Osteoblast (primary cell): ENCODE data around the gene MFSD6. TPM values are rescaled to one million over a fixed set of nuclear protein-coding genes. Genes with fewer than 3 reads are reported as not detected.
A peak's percentile ranks its signal among the peaks of the same experiment; 100 is the strongest.

Source experiments
- DNase-seq: peaks from one replicate; pipeline ENCODE4 v3.0.0; 2011; ENCODE audit warnings: low spot score, mixed read lengths; ENCODE audit not compliant: insufficient read length; ENCODE audit errors: missing footprints
- H2AFZ ChIP-seq: 2 replicates; pipeline ENCODE4 v1.6.0; 2011; ENCODE audit warnings: mild to moderate bottlenecking, low read length
- H3K27ac ChIP-seq: 2 replicates; pipeline ENCODE4 v1.5.1; 2011; ENCODE audit warnings: mild to moderate bottlenecking, low read depth, low read length, moderate library complexity
- H3K27me3 ChIP-seq: 2 replicates; pipeline ENCODE4 v1.6.0; 2012; ENCODE audit warnings: mild to moderate bottlenecking, control low read depth, inconsistent platforms, low read length, moderate library complexity; ENCODE audit not compliant: insufficient read depth
- H3K36me3 ChIP-seq: 2 replicates; pipeline ENCODE4 v1.5.1; 2011; ENCODE audit warnings: mild to moderate bottlenecking, low read length, control low read depth, moderate library complexity; ENCODE audit not compliant: insufficient read depth
- H3K4me1 ChIP-seq: 2 replicates; pipeline ENCODE4 v1.5.1; 2011; ENCODE audit warnings: mild to moderate bottlenecking, low read length, control low read depth, moderate library complexity; ENCODE audit not compliant: insufficient read depth
- H3K4me2 ChIP-seq: 2 replicates; pipeline ENCODE4 v1.6.0; 2011; ENCODE audit warnings: mild to moderate bottlenecking, low read length; ENCODE audit not compliant: insufficient read depth
- H3K4me3 ChIP-seq: fragments of 200-600 bp; sonication (generic); 3 replicates; pipeline ENCODE4 v1.5.1; 2012; ENCODE audit warnings: mild to moderate bottlenecking, low read length, inconsistent platforms; ENCODE audit not compliant: insufficient read depth
- H3K79me2 ChIP-seq: 2 replicates; pipeline ENCODE4 v1.6.0; 2012; ENCODE audit warnings: mild to moderate bottlenecking, low read length, control low read depth, inconsistent platforms; ENCODE audit not compliant: insufficient read depth
- H3K9me3 ChIP-seq: 2 replicates; pipeline ENCODE4 v1.5.1; 2011; ENCODE audit warnings: low read depth, low read length, control low read depth
- H4K20me1 ChIP-seq: 2 replicates; pipeline ENCODE4 v1.6.0; 2012; ENCODE audit warnings: mild to moderate bottlenecking, low read length, control low read depth; ENCODE audit not compliant: insufficient read depth
- CTCF ChIP-seq: IDR thresholded peaks from 2 replicates; pipeline ENCODE4 v1.5.1; 2011; ENCODE audit warnings: mild to moderate bottlenecking, low read depth, low read length, moderate library complexity; ENCODE audit errors: extremely low read depth
- total RNA-seq: library from RNA; depleted of rRNA; stranded (reverse); fragments of >200 nt; gene quantifications from 2 replicates; pipeline ENCODE4 v1.2.3, GENCODE V29; 2012

The MFSD6 gene
- total RNA-seq, 1 donor, result 11.2 TPM

- Histone ChIP-seq H3K79me2 (no peaks in the 10 kb centered on the region), H3K27ac (no peak overlapping the region), H2AFZ (no peak overlapping the region), H4K20me1 (no peaks in the 10 kb centered on the region), H3K4me3 (no peak overlapping the region), H3K9me3 (no peaks in the 10 kb centered on the region), H3K27me3 (no peaks in the 10 kb centered on the region), H3K36me3 (no peaks in the 10 kb centered on the region), H3K4me1 (no peaks in the 10 kb centered on the region), H3K4me2 (no peak overlapping the region)
- DNase-seq, result no peak
- no peak for TF ChIP-seq CTCF
Observed at GRCh38 chr2:190497428-190497827, 89.3 kb downstream of the MFSD6 start.

- H3K4me2 ChIP-seq, result no peak overlapping the region
- no peaks in the 10 kb centered on the region for H4K20me1 ChIP-seq
- H2AFZ ChIP-seq, result no peak overlapping the region
- H3K36me3 ChIP-seq, result no peaks in the 10 kb centered on the region
- TF ChIP-seq CTCF, result no peak
- H3K27ac ChIP-seq, result no peak overlapping the region
- H3K79me2 ChIP-seq, result no peaks in the 10 kb centered on the region
- no peak for DNase-seq
- H3K4me3 ChIP-seq, result no peak overlapping the region
- H3K9me3 ChIP-seq, result no peaks in the 10 kb centered on the region
- no peaks in the 10 kb centered on the region for H3K4me1 ChIP-seq
- H3K27me3 ChIP-seq, result no peaks in the 10 kb centered on the region
Observed at GRCh38 chr2:190499273-190499672, 91.1 kb downstream of the MFSD6 start.

GRCh38 chr2:190500054-190500502 lies 91.9 kb downstream of the MFSD6 start:
- Histone ChIP-seq H3K36me3 (no peaks in the 10 kb centered on the region), H3K4me1 (no peaks in the 10 kb centered on the region), H3K9me3 (no peaks in the 10 kb centered on the region), H3K4me2 (no peak overlapping the region), H3K27ac (no peak overlapping the region), H3K4me3 (no peak overlapping the region), H2AFZ (peak overlapping the region; percentile 42), H3K27me3 (no peaks in the 10 kb centered on the region), H4K20me1 (no peaks in the 10 kb centered on the region), H3K79me2 (no peaks in the 10 kb centered on the region)
- no peak for TF ChIP-seq CTCF
- DNase-seq, result no peak

- Histone ChIP-seq H3K4me1 (no peaks in the 10 kb centered on the region), H3K9me3 (no peaks in the 10 kb centered on the region), H3K4me3 (no peak overlapping the region), H3K4me2 (no peak overlapping the region), H3K79me2 (no peaks in the 10 kb centered on the region), H3K27me3 (no peaks in the 10 kb centered on the region), H3K27ac (no peak overlapping the region), H4K20me1 (no peaks in the 10 kb centered on the region), H3K36me3 (no peaks in the 10 kb centered on the region), H2AFZ (no peak overlapping the region)
- no peak for DNase-seq
- TF ChIP-seq CTCF, result no peak
Observed at GRCh38 chr2:190501231-190501630, 93.1 kb downstream of the MFSD6 start.
